Stimulated activated CD4-positive, alpha-beta T cell treated with anti-CD3 and anti-CD28 coated beads, Interleukin-12 subunit alpha, Interleukin-12 subunit beta, amount 100 ng/mL, for 48 hours (primary cell): ENCODE measurements around the gene GABRA5.

Experiments used
- DNase-seq, 3 donors: peaks; one replicate each; pipeline ENCODE4 v3.0.0-alpha.2; 2020; ENCODE audit warnings: low read depth in 2 of 3, low spot score in 1 of 3

Gene GABRA5

DNA sequence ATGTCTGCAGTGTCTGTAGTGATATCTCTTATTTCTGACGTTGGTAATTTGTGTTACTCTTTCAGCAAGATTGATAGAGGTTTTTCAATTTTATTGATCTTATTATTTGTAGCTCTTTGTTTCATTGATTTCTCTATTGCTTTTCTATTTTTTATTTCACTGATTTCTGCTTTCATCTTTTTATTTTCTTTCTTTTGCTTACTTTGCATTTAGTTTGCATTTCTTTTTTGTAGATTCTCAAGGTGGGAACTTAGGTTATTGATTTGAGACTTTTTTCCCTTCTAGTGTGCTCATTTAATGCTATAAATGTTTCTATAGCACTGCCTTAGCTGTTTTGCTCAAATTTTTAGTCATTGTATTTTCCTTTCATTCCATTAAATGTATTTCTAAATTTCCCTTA lies 54.6 kb downstream of the GABRA5 start:
- no peak for DNase-seq

DNA sequence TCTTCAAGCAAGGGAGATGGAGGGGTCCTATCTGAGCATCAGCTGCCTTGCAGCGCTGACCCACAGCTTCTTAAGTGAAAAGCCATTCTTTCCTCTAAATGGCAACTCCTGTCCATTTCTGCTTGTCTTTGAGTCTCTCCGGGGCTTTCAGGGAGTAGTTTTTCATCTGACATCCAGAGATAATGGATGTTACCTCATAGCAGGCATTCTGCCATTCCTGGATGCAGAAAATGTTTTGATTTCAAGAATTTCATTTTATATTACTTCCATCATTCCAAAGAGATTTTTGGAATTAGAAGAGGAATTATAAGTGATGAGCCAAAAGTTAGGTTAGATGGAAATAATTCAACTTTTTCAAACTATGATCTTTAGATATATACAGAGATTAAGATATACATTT lies 59.2 kb downstream of the GABRA5 start:
- DNase-seq: no peak

DNA sequence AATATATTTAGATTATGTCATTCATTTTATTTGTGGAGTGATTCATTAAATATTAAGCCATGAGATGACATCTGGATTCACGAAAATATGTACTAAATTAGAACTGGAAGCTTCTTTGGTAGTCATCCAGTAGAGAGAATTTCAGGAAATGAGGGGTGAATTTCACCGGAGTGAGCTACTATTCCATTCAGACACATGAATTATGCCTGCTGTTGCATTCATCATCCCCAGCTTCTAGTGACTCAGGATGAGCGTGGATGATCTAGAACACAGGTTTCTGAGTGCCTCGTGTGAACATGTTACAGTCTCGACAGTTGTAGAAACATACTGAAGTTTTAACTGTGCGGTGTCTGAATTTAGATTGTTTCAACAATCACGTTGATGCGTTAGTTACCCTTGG lies 61.2 kb downstream of the GABRA5 start:
- DNase-seq: no peak

DNA sequence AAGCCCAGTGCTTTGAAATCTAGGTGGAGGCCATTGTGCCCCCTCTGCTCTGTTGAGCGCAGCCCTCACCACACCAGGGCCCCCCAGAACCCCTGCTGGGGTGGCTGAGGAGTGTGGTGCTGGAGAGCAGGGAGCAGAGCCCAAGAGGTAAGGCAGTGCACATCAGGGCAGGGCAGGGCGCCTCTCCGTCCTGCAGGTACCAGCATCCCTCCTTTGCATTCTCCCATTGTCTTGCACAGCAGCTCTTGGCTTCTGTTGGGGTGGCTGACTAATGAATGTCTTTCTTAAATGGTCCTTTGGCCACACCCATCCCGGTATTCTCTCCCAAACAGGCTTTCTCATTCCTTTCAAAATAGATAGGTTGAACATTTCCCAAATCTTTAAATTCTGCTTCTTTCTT lies 62.7 kb downstream of the GABRA5 start:
- no peak for DNase-seq

DNA sequence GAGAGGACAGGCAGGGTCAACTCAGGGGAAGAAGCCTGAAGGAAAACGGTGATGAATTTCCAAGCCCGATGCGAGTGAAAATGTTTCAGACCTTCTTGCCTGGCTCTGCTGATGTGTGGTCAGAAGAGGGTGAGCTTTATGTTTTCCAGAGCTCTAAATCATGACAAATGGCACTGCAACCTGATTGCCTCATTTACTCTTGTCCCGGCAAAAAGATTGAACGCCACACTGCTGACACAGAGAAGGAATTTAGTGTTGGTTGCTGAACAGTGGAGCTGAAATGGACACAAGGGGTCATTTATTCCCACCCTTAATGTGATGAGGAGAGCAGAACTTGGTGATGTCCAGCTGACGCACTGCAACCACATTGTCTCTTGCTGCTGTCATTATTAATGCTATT lies 68.0 kb downstream of the GABRA5 start:
- DNase-seq: no peak

DNA sequence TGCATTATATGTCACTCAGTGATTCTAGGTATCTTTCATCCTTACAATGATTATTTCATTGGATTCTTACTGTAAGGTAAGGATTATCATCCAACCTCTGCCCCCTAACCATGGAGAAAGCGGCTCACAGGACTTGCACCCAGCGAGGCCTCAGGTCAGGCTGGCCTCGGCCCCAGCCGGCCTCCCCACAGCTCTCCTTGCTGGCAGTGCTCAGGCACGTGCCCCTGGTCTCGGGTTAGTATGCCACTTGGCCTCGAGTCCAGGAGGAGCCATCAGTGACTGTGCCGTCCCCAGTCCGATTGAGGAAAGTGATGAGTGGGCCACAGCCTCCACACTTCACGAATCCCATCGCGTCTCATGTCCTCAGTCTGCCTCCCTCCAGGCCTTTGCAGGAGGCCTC lies 68.5 kb downstream of the GABRA5 start:
- DNase-seq: no peak

DNA sequence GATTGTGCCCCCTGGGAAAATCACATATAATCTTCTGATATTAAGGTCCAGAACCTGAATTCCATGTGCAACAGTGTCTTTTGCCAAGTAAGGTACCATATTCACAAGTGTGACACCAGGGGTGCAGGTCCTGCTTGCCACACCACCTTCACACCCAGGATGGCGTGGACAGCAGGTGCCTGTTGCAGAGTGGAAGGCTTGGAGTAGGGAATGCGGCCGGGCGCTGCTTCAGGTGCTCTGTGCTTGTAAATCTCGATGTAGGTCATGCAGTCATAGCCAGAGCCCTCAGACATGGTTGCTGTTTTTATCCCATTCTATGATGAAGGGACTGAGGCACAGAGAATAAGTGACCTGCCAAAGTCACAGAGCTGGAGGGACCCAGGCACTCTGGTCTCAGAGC lies 69.6 kb downstream of the GABRA5 start:
- DNase-seq: no peak

DNA sequence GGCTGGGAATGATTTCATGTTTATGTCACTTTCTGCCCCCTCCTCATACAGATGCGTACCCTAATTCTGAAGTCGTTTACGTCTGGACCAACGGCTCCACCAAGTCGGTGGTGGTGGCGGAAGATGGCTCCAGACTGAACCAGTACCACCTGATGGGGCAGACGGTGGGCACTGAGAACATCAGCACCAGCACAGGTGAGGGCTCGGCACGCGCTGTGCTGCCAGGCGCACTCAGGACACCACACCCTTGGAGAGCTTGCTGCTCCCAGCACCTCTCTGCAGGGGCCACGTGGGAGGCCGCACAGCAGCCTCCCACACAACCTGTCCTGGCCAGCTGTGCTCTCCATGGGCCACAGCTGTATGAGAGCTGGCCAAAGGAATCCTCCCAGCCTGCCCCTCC lies 70.3 kb downstream of the GABRA5 start:
- no peak for DNase-seq

DNA sequence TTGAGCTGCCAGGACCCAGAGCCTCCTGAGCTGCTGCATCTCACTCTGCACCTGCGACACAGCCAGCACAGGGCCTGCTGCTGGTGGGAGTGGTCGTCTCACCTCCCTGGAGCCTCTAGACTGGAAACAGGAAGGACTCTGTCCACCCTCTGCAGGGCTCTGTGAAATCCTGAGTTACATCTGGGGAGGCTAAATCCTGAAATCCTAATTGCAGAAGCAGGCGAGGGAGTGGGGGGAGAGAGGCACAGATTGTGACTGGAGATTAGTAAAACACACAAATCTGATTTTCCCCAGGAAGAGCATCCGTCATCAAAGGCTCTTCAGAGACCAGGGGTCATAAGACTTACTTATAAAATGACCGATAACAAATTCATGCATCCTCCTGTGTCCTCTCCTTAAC lies 72.5 kb downstream of the GABRA5 start:
- no peak for DNase-seq

DNA sequence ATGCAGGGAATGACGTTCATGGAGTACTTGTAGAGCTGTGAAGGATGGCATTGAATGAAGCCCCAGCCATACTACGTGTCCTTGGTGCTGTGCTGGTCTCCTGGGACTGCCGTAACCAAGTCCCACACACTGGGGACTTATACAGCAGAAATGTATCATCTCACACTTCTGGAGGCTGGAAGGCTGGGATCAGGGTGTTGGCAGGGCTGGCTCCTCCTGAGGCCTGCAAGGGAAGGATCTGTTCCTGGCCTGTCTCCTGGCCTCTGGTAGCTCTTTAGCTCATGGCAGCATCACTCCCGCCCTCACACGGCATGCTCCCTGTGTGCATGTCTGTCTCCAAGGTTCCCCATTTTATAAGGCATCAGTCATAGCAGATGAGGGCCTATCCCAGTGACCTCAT lies 74.6 kb downstream of the GABRA5 start:
- no peak for DNase-seq

DNA sequence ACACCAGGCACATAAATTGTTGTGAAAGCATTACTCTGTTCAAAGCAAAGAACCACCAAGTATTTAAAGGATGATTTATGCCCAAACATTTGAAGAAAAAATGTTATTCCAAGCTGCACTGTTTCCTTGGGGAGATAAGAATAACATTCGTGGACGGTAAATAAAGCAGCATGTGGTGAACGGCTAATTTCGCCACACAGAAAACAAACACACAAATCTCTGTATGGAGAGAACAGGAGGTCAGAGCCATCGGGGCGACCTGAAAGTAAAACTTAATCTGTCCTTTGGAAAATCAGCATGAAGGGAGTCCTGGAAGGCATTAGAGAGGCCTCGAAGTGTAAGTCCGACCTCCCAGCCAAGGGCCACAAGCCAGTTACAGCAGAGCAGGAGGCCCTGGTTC lies 77.0 kb downstream of the GABRA5 start:
- no peak for DNase-seq

DNA sequence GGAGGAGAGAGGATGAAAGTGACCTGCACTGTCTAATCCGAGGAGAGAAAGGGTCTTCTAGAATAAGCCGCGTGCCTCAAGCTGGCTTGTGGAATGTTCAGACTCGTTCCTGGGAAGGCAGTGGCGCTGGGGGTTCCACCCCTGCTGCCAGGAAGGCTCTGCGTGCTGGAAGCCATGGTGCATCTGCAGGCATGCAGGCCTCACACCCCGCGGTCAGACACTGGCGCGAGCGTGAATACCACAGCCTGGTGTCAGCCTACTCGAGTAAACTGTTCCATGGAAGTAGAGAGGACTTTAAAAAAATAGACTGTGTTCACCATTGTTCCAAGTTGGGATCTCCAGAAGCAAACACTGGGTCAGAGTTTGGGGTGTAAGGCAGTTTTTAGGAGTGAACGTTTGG lies 78.2 kb downstream of the GABRA5 start:
- DNase-seq: no peak

DNA sequence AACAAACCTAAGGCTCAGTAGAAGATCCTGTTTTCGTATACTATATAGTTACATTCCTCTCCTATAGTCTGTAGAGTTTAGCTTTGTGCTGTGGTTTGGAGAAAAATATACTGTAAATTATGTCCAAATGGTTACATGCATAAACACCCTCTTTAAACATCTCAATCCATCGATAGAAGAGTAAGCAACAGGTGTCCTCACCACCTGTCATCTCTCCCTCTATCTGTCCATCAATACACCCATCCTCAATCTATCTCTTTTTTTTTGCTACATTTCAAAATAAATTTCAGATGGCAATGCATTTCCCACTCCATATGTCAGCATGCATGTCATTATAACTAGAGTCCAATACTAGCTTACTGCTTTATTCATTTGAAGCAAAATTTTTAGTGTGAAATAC lies 83.1 kb downstream of the GABRA5 start:
- no peak for DNase-seq

DNA sequence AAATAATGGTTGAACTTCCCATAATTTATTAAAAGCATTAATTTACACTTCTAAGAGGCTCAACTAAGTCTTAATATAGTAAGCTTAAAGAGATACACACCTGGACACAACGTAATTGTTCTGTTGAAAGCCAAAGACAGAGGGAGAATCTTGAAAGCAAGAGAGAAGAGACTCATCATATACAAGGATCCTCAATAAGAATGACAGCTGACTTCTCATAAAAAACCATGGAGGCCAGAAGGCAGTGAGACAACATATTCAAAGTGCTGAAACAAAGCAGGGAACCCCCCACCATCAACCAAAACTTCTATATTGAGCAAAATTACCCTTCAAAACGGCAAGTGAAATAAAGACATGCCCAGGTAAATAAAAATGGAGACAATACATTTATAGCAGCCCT lies 87.5 kb downstream of the GABRA5 start:
- no peak for DNase-seq

DNA sequence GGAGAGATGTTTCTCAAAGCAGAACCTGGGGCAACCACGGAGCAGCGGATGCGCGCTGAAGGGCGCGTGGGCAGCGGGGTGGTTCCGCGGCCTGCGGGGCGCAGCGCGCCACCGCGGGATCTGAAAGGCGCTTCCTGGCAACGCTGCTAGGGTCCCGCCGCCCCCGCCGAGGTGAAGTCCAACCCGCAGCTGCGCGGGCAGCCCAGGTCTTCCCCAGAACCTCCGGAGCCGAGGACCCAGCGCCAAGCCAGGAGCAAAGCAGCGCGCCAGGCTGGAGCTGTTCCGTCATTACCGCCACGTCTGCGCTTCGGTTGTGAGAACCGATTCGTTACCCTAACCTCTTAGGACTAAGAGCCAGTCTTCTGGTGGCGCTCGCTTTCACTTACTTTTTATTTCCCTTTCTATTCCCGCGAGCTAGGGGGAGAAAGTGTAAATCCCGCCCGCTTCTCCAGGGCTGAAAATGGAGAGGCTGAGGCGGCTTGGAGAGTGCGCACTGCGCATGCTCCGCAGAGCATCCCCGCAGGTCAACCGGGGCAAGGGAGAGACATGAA lies 100.9 kb downstream of the GABRA5 start:
- DNase-seq: no peak

DNA sequence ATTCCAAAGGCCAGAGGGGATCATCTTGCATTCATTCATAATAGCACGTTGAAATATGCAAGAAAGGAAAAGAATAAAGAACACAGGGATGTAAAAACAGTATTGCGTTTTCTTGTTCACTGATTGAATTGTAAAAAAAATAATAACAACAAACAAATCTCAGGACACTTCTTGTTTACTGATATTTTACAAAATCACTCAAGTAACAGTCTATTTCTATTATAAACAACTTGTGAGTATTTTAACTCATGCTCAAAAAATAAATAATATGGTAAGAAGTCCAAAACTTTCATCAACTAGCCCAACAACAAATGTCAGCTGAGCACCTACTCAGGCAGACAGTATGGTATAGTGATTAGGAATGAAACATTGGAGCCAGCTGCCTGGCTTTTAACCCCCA lies 101.9 kb downstream of the GABRA5 start:
- DNase-seq: no peak

DNA sequence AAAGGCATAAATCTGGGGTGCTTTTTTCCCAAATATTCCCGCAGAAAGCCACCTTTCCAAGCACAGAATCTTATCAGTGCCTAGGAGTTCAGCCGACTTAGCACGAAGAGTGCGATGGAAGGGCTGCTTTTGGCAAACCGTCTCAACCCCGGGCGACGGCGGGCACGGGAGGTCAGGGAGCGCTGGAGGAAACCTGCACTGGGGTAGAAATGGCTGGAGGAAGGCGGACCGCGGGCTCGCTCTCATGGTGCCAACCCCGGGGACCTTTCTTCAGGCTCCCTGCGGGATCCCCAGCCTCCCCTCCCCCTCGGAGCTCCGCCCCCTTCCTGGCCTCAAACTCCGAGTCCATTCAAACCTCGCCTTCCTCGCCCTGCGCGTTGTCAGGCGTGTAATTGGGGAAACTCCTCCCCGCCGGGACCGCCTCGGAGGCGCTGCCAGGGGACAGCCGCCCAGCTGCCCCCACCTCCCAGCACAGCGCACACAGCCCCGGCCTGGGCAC lies 103.9 kb downstream of the GABRA5 start, which contains the start of gene GABRG3:
Gene GABRG3, plus strand, starts transcription at position 470 of the 499 bp plus-strand sequence.
- no peak for DNase-seq

DNA sequence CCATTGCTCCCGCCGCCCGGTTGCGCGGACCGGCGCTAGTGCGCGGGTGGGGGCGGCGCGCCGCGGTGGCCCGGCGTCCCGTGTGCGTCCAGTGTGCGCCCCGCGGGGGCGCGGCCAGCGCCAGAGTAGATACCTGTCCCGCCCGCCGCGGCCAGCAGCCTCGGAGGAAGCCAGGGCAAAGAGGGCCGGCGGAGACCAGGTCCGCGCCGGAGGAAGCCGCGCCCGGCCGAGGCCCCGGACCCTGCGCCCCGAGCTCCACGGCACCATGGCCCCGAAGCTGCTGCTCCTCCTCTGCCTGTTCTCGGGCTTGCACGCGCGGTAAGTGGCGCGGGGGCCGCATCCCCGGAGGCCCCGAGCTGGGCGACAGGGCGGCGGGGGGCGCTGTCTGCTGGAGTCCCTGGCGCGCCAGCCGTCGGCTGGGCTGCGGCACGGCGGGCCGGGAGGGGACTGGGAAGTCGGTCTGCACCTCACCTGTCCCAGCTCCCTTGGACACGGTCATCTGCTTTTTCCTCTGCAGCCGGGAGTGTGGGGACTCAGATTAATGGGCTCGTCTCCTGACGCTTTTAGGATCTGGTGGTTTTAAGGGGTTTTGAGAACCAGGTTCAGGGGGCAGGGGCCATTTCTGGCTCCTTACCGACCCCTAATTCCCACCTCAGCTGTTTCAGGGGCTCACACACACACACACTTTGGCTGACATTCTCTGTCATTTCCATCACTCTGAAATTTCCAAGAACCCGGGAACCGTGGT lies 104.6 kb downstream of the GABRA5 start:
- DNase-seq: no peak

DNA sequence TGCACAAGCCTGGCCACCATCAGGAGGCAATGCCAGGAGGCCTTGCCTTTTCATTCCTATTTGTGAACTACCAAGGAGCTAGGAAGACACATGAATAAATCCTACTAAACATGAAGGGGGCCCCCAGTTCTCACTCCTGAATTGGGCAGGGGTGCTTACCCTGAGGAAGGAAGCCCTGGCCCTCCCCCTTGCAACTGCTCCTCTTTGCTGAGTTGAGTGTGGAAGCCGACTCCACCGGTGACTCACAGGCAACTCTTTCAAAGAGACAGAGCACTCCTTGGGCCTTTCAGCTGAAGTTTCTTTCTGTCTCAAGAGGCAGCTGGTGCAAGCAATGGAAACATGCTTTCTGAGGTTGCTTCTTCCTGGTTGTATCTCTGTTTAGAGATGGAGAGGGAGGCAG lies 105.8 kb downstream of the GABRA5 start:
- no peak for DNase-seq

DNA sequence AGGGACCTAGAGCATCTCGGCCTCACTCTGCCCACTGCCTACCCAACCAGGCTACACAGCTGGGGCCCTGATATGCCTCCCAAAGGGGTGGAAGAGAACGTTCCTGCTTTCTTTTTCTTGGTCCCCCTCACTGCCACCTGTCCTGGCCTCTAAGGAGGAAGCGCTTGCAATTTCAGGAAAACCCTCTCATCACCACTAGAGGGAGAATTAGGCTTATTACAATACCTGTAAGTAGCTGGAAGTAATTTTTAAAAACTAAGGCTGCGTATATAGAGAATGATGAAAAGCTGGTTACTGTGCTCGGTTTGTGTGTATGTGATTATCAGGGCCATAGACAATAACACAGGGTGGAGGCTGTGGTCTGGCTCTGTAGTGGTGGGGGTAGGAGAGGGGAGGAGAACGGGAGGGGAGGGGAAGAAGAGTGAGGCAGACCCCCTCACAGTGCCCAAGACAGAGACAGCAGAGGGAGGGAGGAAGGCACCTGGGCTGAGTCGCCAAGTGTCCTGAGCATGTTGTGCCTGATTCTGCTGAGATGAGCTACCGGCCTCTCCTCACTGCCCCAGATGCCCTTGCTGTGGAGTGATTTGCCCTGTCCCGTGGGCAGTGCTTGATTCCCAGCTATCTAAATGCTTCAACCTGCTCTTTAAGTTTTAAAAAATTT lies 107.4 kb downstream of the GABRA5 start:
- no peak for DNase-seq

DNA sequence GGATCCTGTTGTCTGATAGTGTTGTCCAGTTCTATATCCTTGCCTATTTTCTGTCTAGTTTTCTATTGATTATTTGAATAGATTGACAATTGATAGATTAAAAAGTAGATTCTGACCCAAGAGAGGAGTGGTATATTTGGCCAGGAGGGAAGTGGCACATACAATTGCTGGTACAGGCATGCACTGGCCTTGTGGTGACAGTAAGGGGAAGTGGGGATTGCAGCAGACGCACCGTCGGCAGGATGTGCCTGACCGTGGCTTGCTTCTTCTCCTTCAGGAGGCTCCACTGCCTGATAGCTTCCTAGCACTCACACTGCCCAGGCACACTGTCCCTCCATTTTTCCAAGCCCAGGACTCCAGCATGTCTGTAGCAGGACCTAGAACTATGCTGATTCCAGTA lies 114.6 kb downstream of the GABRA5 start:
- no peak for DNase-seq

DNA sequence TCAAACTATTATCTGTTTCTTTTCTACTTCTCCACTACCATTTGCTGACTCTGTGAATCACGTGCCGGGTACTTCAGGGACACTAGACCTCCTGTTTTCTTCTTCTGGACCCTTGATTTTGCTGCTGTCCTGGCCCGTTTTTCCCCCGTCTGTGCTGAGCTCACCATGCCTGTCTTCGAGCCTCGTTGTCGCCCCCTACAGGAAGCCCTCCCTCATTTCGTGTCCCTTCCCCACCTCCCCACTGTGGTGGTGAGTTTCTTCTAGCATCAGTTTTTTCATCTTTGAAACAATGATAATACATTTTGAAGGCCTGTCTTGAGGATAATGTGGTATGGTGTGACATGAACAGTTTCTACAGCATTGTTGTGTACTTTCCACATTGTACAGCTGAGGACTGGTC lies 117.0 kb downstream of the GABRA5 start:
- DNase-seq: no peak

DNA sequence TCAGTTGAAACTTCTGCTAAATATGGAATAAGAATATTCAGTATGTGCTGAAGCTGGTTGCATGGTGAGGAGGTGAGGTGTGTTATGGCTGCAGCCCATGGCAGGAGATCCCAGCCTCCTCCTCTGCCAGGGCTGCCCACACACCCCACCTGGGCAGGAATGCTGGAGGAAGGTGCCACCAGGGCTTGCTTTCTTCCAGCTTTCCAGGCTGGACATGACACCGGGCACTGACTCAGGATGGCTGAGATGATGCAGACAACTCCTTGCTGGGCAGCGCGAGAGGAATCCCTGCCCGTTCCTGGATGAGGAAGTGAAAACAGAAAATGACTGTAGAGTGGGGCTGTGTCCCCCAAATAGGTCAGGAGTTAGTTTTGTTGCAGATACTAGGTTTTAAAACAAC lies 118.2 kb downstream of the GABRA5 start:
- DNase-seq: no peak
